ENCODE results near the gene CACNA1D.
"Not testable (repeated sequence)": the region's sequence is repeated elsewhere in the genome, so short reads cannot be mapped to it uniquely, and the experiment has no call there.

CACNA1D gene

GRCh38 chr3:53643757-53644156, 149.3 kb downstream of the CACNA1D start:
- DNase-seq (ENCODE audit: insufficient read length, low spot score): no peak
- FAIRE-seq: no peak

GRCh38 chr3:53645754-53646153, 151.3 kb downstream of the CACNA1D start:
- DNase-seq (ENCODE audit: insufficient read length, low spot score) (no peak), FAIRE-seq (peak; percentile 35)

- DNase-seq (ENCODE audit: insufficient read length, low spot score): peak; percentile 43
- FAIRE-seq: peak; percentile 95
Measured at GRCh38 chr3:53646723-53647122, 152.3 kb downstream of the CACNA1D start.

DNA sequence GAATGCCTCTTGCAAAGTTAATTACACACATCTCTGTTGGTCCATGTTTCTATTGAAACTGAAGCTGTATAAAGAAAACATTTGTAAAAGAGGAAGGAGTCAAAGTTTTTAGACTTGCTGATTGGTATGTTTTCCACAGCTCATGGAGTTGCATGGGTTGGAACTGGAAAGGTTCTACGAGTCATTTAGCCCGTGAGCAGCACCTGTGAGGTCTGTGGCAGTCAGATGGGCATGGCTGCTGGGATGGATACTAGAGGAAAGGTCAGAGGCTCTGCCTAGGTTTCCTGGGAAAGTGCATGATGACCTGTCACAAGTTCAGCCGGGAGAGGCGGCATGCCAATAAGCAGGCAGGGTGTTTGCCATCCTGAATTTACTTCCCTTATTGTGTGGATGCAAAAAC, 155.4 kb downstream of the CACNA1D start:
- FAIRE-seq: no peak
- no peak for DNase-seq (ENCODE audit: insufficient read length, low spot score)

DNA sequence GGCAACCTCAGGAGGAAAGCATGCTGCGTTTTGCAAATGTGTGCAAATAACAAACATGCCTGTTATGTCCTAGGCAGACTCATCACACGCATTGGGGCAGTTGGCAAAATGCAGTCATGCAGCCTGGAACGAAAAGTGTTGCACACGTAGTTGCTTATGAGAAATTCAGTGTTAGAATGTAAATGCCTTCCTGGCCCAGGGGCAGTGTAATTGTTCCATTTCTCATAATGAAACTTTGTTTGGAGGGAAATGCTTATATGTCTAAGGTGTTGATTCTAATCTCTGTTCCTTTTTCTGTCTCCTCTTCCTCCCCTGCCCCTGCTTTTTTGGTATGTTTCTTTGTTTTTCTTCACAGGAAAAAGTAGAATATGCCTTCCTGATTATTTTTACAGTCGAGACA, 156.0 kb downstream of the CACNA1D start:
- FAIRE-seq (peak; percentile 96), DNase-seq (ENCODE audit: insufficient read length, low spot score) (peak; percentile 27)

DNA sequence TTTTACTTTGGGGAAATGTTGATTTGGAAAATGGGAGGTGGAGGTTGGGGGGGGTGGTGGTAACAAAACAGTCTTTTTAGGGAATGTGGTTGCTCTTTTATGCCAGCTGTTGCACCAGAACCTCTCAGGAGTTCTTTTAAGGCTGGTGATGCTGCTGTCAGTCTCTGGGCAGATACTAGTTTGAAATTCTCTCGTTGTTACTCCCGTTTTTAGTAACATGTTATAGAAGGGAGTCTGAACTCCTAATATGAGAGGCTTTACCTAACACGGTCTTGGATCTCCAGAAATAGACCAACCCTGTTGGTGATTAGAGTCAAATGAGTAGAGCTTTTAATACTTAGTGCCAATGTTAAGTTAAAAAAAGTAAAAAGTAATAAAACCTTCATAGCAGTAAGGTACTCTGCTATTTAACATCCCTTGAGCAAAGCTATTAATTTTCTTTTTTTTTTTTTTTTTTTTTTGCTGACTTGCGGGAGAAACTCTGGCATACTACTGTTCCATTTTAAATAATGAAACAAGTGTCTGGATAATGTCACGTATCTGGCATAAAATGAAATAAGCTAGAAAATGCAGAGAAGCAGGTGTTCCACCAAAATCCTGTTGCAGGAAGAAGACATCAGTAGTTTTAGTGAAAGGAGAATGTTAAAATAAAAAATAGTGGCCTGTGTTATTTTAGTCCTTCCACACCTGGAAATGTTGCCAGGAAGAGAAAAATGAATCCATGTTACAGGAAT, 156.7 kb downstream of the CACNA1D start:
- FAIRE-seq (no peak), DNase-seq (ENCODE audit: insufficient read length, low spot score) (no peak)

DNA sequence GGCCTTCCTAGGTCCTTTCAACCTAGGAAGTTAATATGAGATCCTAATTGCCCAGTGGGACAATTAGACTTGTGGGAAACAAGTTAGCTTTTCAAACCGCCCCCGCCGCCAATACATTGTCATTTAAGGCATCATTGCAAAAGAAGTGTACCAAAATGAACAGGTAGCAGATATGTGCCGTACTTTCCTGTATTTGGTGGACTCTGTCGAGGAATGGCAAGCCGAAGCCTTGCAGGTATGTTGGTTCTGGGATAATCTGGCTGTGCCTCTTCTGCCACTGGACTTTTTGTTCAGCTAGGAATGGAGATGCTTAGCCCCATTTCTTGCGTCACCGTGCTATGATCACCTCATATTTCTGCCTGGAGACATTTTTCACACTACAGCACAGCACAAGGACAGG, 157.5 kb downstream of the CACNA1D start:
- DNase-seq (ENCODE audit: insufficient read length, low spot score): no peak
- FAIRE-seq: peak; percentile 47

- no peak for DNase-seq (ENCODE audit: insufficient read length, low spot score)
- no peak for FAIRE-seq
Measured at GRCh38 chr3:53657651-53658050, 163.2 kb downstream of the CACNA1D start.

- no peak for FAIRE-seq
- DNase-seq (ENCODE audit: insufficient read length, low spot score): no peak
Measured at GRCh38 chr3:53658613-53659193, 164.3 kb downstream of the CACNA1D start.

DNA sequence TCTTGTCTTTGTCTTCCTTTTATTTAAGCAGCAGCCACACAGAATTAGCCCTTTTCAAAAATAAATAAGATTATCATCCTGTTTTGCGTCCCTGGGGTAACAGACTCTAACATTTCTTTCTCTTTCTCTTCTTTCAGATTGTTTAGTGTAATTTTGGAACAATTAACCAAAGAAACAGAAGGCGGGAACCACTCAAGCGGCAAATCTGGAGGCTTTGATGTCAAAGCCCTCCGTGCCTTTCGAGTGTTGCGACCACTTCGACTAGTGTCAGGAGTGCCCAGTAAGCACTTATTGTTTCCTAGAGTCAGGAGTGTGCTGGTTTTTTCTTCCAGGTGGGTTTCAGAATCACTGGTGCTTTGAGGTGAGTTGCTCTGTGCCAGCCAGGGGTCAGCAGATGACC, 165.6 kb downstream of the CACNA1D start:
- DNase-seq (ENCODE audit: insufficient read length, low spot score) (no peak), FAIRE-seq (no peak)

DNA sequence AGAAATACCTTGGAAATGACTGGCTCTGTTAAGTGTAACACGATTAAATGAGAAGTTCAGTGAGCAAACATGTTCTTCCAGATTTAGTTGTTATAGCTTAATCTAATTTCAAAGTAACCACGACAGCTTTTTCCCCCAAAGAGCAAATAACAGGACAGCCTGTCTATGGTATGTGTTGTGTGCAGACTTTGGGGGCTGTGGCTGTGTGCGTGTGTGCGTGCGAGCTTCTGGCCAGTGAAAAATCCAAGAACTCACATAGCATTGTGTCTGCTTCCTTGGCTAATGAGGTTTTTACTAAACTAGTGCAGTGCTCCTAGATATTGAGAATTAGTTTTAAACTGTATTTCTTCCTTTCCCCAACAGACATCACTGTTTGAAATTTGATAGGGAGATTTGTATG, 167.1 kb downstream of the CACNA1D start:
- FAIRE-seq: no peak
- DNase-seq (ENCODE audit: insufficient read length, low spot score): no peak

DNA sequence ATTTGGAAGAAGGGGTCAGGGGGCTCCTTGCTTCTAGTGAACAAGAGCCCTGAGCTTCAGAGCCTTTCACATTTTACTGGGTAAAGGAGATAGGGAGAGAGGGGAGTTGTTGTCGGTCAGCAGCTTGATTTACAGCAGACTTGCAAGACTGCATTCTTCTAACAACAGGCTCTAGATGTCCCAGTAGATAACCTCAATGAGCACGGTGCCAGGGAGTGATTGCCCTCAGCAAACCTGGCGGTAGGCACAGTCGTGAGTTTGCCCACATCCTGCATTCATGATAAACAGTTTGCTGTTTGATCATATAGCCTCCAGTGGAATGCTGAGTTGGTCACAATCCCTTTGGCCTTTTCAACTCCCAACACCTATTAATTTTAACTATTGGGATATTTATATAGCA, 170.4 kb downstream of the CACNA1D start:
- not testable (repeated sequence) for FAIRE-seq; DNase-seq (ENCODE audit: insufficient read length, low spot score)

DNA sequence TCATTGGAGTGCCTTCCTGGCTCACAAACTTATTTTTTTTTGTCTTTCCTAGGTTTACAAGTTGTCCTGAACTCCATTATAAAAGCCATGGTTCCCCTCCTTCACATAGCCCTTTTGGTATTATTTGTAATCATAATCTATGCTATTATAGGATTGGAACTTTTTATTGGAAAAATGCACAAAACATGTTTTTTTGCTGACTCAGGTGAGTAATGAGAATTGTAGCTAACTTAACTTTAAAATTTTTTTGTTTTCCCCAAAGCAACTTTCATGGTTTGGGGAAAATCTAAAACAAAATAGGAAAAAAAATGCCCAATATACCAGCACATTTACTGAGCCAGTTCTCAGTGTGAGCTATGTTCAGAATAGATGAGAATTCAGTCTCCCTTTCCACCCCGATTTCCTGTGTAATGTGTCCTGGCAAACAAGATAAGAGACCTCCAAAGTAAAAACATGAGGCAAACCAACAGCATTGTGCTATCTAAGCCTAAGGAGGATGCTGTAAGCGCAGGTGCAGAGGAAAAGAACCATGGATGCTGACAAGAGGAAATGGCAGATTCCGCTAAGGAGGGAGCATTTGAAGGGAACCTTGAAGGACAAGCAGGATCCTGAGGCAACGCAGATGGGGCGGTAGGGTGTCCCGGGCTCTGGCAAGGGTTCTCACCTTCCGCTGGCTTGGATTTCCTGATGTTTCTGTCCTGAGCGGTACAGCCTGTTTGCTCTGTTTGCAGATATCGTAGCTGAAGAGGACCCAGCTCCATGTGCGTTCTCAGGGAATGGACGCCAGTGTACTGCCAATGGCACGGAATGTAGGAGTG, 171.4 kb downstream of the CACNA1D start:
- DNase-seq (ENCODE audit: insufficient read length, low spot score) (no peak), FAIRE-seq (no peak)

DNA sequence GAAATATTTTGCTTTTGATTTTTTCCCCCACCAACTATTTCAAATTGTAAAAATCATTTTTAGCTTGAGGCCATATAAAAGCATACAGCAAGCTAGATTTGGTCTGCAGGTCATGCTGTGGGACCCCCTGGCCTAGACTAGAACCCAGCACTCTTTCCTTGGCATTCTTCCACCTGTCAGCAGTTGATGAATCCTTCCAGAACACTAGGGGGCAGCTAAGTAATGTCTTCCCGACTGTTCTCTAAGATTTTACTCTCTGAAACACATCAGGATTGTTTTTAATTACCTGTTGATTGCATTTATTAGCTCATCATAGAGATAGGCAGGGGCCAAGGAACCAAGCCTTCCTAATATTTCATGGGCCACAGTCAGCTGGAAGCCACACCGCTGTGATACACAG, 174.5 kb downstream of the CACNA1D start:
- DNase-seq (ENCODE audit: insufficient read length, low spot score) (no peak), FAIRE-seq (no peak)

- DNase-seq (ENCODE audit: insufficient read length, low spot score): no peak
- no peak for FAIRE-seq
Measured at GRCh38 chr3:53670721-53671120, 176.3 kb downstream of the CACNA1D start.

DNA sequence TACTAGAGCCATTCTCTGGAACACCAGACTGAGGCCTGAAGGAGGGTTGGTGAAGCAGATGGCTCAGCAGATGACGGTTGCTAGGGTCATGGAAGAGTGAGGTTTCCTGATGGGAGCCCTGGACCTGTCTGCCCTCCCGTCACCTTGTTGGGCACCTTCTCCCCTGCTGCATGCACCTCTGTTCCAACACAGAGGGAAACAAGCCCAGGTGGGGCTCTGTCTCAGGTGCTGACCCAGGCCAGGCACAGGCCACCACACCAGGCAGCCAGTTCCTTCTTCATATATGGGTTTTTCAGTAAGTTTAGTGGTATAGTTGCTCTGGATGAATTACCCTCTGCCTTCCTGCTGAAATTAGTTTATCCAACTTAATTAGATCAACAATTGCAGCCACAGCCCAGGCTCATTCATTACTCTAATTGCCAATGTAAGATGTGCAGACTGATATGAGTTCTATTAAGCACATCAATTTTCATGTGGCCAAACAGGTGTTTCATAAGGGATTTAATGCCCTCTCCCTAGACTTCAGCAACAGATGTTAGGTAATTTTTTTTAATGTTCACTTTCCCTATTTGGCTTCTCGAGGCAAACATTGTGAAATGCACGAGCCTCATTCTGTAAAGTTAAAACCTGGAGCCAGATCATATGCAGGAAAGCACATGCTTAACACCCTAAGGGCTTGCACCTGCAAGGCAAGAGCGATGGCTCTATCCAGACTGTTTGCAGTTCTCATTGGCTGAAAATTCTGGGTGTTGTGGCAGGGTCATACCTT, 177.0 kb downstream of the CACNA1D start:
- DNase-seq (ENCODE audit: insufficient read length, low spot score) (no peak), FAIRE-seq (no peak)

DNA sequence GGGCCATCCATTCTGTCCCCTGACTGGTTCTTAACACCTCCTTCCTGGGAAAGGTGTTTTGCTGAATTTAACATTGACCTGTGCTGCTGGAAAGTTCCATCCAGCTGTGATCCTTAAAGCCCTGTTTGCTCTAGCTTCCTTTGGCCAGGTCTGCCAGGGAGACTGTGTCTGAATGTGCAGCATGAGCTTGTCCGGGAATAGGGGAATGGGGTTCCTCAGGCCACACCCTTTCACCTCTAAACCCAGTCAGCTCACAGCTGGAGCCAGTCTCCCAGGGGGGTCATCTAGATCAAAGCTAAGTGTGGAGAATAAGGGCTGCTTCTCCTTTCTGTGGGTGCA, 177.5 kb downstream of the CACNA1D start:
- no peak for FAIRE-seq
- DNase-seq (ENCODE audit: insufficient read length, low spot score): no peak

GRCh38 chr3:53672981-53673380, 178.6 kb downstream of the CACNA1D start:
- FAIRE-seq: peak; percentile 88

GRCh38 chr3:53673722-53674350, 179.4 kb downstream of the CACNA1D start:
- no peak for DNase-seq (ENCODE audit: insufficient read length, low spot score)
- no peak for FAIRE-seq

More at GRCh38 chr3:53672981-53673380, 178.6 kb downstream of the CACNA1D start:
- no peak for DNase-seq (ENCODE audit: insufficient read length, low spot score)

- DNase-seq (ENCODE audit: insufficient read length, low spot score): no peak
- FAIRE-seq: no peak
Measured at GRCh38 chr3:53674582-53674981, 180.2 kb downstream of the CACNA1D start.
